Measurements from ENCODE around the gene DPAGT1.
"Not testable (repeated sequence)": the region's sequence is repeated elsewhere in the genome, so short reads cannot be mapped to it uniquely, and the experiment has no call there.

Gene DPAGT1

DNA sequence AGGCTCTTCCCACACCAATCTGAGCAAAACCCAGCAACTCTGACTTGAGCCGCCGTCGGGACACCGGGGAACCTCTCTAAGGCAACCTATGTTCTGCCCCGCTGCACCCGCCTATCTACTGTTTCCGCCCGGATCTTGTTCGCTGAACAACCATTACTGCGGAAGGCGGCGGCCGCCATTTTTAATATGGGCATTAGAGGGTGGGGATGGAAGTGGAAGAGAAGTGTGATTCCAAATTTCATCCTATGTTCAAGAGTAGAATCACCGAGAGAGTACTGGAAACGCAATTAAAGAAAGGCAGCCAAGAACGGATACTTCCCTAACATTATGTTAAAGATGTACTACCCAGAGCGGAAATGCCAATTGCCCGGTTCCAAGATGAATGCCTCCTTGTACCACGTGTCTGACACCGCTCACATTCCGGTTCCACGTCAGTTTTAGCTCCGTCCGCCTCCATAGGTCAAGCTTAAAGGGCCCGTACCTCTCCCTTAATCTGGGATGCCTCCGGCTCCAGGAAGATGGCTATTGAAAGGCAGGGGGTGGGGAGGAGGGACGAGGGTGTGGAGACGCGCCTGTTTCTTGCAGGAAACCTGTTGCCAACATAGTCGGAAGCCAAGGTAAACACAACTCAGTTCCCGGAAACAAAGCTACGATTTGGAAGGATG, at the start of gene DPAGT1:
DPAGT1 (minus strand) TSS at position 95 of the 665 bp plus-strand sequence. CDS start 198 bp downstream, outside the sequence.
- peak; percentile 75 for DNase-seq (ENCODE audit: low read depth)

DNA sequence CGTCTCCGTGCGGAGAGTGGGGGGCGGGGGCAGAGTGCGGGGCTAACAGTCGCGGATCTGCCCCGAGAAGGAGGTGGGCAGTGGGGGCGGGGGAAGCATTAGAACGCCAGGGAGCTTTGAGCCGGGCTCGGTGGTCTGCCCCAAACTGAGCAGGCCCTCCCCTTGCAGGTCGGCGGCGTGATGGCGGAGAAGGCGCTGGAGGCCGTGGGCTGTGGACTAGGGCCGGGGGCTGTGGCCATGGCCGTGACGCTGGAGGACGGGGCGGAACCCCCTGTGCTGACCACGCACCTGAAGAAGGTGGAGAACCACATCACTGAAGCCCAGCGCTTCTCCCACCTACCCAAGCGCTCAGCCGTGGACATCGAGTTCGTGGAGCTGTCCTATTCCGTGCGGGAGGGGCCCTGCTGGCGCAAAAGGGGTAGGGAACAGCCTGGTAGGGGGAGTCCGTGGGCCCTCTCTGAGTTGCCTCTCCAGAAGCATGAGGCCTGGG, 48.2 kb upstream of the DPAGT1 start:
- DNase-seq (ENCODE audit: low read depth) = no peak

DNA sequence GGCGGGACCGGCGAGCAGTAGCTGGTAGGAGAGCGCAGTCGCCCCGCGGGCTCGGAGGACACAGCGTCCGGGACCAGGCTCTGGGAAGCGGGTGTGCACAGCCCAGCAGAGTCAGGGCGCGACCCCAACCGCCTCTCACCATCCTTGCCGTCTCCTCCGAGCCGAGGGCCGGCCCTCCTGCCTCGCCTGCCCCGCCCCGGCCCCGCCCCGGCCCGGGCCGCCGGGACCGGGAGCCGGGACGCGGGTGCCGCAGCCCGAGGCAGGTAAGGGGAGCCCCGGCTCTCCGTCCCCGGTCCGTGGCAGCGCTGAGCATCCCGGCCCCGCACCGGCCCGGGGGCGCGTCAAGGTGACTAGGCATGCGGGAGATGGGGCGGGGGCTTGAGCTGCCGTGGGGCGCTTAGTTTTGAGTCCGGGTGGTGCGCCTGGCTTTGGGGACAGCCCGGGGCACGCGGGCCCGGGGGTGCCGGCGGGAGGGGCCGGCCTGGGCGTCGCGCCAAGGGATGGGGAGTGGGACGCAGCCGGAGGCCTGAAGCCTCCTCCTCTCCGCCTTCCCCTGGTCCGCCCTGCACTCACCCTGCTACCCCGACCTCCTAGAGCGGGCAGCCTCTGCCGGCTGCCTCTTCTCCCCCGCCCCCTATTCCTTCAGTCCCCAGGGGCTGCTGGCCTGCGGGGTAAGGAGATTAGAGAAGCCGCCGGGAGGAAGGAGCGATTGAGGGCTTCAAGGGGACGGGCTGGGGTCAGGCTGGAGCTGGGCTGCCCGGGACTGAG, 47.5 kb upstream of the DPAGT1 start, which contains the start of gene ABCG4:
ABCG4 (plus strand) TSS at position 35 of the 768 bp plus-strand sequence. CDS start 914 bp downstream, outside the sequence.
- no peak for DNase-seq (ENCODE audit: low read depth)

DNA sequence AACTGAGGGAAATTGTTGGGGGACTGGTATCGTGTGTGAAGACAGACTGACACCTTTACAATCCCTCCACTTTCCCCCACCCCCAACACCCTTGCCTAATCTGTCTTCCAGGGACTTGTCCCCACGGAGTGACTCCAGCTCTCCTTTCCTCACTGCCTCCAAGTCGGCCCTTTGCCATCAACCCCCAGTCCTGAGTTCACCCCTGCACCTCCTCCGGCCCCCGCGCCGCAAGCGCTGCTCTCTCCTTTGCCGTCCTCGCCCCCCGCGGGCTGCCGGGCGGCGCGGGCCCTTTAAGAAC, 47.0 kb upstream of the DPAGT1 start:
- no peak for DNase-seq (ENCODE audit: low read depth)

DNA sequence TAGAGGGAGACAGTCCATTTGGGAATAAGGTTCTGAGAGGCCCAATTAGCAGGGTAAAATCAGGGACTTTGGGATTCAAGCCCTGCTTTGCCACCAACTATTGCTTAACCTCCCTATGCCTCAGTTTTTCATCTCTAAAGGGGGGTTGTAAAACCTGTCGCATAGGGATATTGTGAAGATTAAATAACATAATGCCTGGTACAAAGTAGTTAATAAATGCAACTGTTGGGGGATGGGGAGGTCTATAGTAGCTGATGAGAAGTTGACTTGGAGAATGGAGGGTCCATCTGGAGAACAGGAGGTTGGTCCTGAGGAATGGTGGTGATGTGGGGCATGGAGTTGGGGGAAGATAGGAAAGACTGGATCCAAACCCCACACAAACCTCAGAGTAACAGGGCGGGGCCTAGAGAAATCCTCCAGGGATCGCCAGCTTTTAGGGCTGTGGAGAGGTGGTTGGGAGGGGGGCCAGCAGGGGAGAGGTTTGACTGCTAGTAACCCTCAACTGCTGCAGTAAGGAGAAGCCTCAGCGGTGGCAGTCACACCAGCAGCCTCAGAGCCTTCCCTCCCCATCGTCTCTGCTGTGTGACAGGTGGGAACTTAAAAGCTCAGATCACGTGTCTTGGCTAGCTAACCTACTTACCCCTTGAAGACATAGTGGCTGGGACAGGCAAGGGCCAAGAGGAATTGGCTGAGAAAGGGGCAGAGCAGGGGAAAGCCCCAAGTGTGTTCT, 46.1 kb upstream of the DPAGT1 start:
- no peak for DNase-seq (ENCODE audit: low read depth)

DNA sequence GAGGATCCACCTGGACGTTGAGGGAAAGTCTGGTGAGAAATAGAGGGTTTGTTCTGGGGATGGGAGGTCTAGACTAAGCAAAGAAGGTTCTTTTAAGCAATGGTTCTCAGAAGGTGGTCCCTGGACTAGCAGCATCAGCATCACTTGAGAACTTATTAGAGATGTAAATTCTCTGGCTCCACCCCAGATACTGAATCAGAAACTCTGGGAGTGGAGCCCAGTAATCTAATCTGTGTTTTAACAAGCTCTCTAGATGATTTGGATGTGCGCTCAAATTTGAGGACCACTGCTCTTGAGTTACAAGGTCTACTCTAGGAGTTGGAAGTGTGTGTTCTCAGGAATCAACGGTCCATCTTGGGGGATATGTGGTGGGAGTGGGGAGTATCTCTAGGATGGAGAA, 43.9 kb upstream of the DPAGT1 start:
- DNase-seq (ENCODE audit: low read depth) = no peak

DNA sequence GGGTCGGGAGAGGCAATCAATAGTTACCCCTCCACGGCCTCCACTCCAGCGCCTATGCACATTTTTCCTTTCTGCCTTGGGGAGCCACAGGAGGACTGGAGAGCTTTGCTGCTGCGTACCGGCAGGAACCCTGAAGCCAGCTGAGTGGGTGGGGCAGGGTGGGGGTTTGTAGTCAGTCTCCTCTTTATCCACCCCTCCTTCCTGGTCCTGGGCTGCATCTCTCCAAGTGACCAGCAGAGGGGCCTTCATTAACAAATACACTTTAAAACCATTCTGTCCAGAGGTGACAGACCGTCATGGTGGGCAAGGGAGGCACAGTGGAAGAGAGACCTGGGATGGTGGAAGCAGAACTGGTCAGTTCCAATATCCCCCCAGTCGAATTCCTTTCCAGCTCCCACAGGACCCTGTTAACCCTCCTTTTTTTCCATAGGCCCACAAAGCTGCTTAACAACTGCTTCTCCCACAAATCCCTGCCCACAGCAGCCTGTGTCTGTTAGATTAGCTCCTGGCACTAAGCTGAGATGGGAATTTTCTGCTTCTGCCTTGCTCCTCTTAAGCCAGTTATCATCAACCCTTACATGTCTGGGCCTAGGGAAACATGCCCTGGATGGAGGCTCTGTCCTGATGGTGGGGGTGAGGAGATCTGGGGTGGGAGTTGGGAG, 43.3 kb upstream of the DPAGT1 start:
- DNase-seq (ENCODE audit: low read depth) = no peak

DNA sequence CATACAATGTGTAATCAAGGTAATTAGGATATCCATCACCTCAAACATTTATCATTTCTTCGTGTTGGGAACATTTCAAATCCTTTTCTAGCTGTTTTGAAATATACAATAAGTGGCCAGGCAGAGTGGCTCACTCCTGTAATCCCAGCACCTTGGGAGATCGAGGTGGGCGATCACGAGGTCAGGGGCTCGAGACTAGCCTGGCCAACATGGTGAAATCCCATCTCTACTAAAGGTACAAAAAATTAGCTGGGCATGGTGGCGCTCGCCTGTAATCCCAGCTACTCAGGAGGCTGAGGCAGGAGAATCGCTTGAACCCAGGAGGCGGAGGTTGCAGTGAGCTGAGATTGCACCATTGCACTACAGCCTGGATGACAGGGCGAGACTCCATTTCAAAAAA, 37.6 kb upstream of the DPAGT1 start:
- DNase-seq (ENCODE audit: low read depth) = not testable (repeated sequence)

DNA sequence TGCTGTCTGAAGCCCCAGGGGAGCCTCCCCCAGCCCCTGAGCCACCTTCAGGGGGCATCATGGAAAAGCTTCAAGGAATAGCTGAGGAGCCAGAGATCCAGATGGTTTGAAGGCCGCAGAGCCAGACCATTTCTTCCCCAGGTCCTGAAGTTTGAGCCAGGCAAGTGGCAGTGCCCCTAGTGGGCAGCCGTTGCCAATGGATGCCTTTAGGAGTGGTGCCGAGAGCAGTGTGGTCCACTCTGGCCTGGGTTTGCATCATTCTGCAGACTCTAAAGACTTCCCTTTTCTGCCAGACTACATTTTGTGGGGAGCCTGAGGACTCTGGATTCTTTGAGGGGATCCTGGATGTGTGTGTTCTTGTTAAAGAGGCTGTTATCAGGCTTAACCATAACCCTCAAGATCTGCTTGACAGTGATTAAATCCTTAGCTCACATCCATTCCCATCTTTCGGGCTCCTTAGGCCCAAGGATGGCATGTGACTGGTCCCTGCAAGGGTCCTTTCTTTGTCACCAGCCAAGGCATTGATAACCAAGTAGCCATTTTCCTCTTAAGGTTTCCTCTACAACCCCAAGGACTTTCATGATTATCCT, 32.8 kb upstream of the DPAGT1 start:
- DNase-seq (ENCODE audit: low read depth) = no peak

DNA sequence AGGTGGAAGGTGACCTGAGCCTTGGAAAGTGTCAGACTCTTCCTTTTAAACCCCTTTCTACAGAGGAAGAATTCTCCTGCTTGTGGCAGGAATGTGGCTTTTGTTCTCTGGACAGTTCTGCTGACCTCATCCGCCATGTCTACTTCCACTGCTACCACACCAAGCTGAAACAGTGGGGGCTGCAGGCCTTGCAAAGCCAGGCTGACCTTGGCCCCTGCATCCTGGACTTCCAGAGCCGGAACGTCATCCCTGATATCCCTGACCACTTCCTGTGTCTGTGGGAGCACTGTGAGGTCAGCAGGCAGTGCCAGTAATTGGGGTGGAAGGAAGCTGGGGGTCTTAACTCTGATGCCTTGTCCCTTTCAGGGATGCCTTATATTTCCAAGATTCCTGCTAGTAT, 29.0 kb upstream of the DPAGT1 start:
- no peak for DNase-seq (ENCODE audit: low read depth)

DNA sequence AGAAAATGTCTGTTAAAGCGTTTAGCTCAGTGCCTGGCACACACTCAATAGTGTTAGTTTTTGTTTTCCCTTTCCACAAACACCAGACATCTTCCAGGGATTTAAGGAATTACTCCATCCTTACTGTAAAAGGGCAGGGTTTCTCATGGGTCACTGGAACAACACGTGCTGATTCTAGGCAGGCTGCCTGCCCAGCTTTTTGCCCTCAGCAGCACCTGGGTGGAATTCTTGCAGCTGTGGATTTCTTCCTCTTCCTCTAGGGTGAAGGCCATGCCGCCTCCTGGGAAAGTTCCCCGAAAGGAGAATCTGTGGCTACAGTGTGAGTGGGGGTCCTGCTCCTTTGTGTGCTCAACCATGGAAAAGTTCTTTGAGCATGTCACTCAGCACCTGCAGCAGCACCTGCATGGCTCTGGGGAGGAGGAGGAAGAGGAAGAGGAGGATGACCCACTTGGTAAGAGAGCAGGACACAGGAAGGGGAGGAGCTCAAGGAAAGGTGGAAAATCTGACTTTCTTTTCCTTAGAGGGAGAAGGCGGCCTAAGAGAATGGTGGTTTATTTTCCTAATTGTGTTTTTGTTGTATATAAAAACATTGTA, 25.1 kb upstream of the DPAGT1 start:
- no peak for DNase-seq (ENCODE audit: low read depth)

DNA sequence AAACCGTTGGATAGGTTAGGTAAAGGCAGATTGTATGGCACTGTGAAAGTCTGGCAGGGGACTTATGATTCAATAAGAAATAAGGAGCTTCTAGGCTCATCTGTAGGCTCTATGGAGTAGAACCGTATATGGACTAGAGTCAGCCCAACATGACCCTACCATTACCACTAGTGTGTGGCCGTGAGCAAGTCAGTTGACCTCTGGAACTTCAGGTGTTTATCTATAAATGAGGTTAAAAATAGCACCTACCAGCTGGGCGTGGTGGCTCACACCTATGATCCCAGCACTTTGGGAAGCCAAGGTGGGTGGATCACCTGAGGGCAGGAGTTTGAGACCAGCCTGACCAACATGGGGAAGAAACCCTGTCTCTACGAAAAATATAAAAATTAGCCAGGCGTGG, 24.2 kb upstream of the DPAGT1 start:
- no peak for DNase-seq (ENCODE audit: low read depth)

DNA sequence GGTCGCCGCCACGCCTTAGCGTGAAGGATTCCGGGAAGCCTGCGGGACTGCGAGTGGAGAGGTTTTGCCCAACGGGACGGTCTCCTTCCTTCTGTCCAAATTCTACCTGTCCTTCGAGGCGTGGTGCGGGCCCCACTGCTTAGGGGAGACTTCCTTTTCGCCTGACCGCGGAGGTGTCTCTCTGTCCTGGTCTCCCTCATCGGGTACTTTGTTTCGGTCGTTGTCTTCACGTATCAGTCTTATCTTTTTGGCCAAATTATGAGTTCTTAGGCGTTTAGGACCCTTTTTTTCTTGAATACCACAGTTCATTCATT, 20.1 kb upstream of the DPAGT1 start:
- DNase-seq (ENCODE audit: low read depth) = no peak

DNA sequence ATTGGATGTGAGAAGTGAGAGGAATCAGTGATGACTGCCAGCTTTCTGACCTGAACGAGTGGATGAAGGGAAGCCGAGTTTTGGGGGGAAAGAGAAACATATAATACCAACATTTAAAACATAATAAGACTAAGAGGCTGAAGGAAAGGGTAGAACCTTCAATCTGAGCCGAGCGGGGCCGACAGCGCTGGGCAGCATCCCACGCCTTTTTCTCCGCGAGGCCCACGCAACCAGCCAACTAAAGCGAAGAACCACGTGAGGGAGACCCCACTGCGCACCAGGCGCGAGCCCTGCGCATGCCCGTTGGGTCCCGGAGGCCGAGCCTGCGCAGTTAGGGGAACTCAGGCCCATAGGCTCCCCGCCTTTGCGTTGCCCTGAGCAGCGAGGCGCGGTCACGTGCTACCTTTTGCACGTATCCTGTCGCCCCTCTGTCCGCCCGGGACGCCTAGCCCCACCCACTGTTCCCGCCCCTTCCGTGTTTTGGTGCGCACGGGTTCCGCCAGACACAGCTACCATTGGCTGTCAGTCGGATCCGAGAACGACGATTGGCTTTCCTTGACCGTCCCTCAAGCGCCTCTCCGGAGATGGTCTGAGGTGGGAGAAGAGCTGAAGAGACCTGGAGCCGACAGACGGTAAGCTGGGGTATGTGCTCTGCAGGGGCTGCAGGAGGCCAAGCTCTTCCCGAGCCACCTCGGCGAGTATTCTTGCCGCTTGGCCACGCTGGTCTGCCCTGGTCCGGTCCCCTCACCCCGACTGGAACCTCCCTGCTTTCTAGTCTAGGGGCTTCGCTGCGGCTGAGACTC, 19.6 kb upstream of the DPAGT1 start, which contains the start of gene HINFP:
HINFP (plus strand) TSS at position 573 of the 803 bp plus-strand sequence. CDS start 5,365 bp downstream, outside the sequence.
- DNase-seq (ENCODE audit: low read depth) = peak; percentile 100

DNA sequence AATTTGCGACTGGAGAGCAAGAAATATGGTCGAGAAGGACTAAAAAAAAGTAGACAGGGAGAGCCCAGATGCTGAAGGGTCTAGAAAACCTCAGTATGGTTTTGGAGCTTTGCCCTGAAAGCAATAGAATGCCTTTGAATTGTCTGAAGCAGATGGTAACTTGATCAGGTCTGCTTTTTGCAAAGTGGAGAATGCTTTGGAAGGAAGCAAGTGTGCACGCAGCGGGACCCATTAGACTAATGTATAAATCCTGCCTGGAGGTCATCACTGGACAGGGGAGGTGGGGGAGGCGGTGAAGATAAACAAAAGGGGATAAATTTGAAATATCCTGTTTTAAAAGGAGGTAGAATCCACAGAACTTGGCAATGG, 19.0 kb upstream of the DPAGT1 start:
- DNase-seq (ENCODE audit: low read depth) = no peak

DNA sequence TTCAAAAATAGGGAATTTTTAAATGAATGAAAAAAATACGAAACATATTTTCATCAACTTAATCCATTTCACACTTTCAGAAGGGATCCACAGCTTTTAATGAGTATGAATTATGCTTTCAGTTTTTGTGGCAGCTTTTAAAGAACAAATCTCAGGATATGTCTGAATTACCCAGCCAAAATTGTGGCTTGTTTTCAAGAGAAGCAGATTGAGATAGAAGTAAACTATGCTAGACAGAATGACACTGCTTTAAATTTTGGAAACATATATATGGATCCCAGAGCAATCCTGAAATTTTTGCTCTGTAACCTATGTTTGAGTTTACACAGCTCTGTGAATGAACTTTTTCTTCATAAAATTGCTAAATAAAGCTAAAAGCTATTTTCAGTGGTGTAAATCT, 17.3 kb upstream of the DPAGT1 start:
- DNase-seq (ENCODE audit: low read depth) = no peak

DNA sequence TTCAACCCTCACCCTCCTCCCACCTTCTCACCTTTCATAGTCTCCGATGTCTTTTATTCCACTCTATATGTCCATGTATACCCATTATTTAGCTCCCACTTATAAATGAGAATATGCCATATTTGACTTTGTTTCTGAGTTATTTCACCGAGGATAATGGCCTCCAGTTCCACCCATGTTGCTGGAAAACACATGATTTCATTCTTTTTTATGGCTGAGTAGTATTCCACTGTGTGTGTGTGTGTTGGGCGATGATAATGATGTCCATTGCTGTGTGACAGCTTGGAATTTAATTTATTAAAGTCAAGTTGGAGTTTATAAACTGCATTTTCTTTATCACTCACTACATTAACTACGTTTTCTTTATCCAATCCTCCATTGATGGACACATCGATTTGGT, 16.6 kb upstream of the DPAGT1 start:
- no peak for DNase-seq (ENCODE audit: low read depth)

DNA sequence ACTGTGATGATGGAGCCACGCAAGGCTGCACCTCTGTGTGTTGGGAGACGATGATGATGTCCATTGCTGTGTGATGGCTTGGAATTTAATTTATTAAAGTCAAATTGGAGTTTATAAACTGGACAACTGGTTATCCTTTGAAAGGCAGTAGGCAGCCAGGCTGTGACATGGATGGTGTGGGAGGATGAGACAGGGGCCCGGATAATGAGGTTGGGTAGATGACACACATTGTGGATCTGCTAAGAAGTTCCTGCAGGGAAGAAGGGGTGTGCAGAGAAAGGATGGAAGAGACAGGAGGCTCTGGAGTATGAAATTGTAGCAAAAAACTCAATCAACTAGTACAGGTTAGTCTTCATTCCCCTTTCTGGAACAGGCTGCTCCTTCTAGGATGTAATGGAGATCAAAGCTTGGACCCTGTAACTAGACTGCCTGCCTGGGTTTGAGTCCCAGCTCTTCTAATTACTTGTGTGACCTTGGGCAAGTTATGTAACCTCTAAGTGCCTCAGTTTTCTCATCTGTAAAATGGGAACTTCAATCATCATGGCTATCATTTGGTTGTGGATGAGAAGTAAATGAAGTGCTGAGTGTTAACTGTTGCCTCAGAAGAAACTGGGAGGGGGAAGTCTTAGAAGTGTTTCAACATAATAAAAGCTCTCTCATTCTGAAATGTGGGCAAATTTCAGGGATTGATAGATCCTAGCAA, 15.5 kb upstream of the DPAGT1 start:
- no peak for DNase-seq (ENCODE audit: low read depth)

DNA sequence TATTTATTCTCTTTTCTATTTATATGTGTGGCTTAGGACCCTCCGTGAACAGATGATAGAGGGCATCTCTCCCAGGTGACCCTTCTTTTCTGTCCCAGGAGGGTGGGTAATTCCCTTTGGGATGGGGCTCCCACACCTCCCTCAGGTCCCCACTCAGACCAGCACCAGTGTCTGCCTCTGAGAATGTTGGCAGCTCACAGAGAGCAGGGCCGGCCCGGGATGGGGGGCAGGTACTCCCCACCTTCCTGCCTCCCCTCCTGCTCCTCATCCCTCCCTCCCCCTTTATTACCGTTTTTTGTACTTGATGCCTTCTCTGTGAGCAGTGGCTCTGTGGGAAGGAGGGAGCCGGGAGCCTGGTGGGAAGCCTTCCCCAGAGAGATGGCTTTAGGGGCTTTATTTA, 14.9 kb upstream of the DPAGT1 start:
- DNase-seq (ENCODE audit: low read depth) = no peak

DNA sequence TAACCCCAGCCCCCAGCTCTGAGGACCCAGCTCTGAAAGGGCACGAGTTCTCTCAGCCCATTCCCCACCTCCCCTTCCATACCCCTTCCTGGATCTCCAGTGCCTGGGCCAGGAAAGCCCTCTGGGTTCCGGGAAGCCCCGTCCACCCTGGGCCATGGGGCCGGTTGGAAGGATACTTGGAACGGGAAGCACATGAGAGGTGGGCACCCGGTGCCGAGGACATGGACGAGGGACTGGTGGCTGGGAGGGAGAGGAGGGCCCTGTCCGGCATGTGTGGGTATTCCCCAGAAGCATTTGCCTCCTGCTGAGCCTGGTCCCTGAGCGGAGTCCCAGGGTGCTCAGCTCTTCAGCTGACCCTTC, 14.6 kb upstream of the DPAGT1 start:
- no peak for DNase-seq (ENCODE audit: low read depth)
